Iris pigment epithelial cell (primary cell): Measurements from ENCODE around the gene EPS8L3.
"Not testable (repeated sequence)": the region's sequence is repeated elsewhere in the genome, so short reads cannot be mapped to it uniquely, and the experiment has no call there.

Experiments used
- DNase-seq: peaks from one replicate; pipeline ENCODE4 v3.0.0-alpha.2; 2011; ENCODE audit warnings: low read depth

The EPS8L3 gene

GRCh38 chr1:109780982-109781381 is 17.3 kb upstream of the EPS8L3 start:
- DNase-seq = no peak

- DNase-seq = no peak
These were observed 14.4 kb upstream of the EPS8L3 start for GRCh38 chr1:109777980-109778625.

GRCh38 chr1:109777436-109777835 is 13.7 kb upstream of the EPS8L3 start:
- DNase-seq = no peak

GRCh38 chr1:109776911-109777310 is 13.2 kb upstream of the EPS8L3 start:
- peak; percentile 67 for DNase-seq

GRCh38 chr1:109776206-109776835 is 12.6 kb upstream of the EPS8L3 start:
- no peak for DNase-seq

GRCh38 chr1:109775398-109775797 is 11.7 kb upstream of the EPS8L3 start:
- DNase-seq = no peak

GRCh38 chr1:109773900-109774485 is 10.3 kb upstream of the EPS8L3 start:
- no peak for DNase-seq

- peak; percentile 88 for DNase-seq
These were observed 9.6 kb upstream of the EPS8L3 start for GRCh38 chr1:109773203-109773899.

GRCh38 chr1:109772658-109773202 is 9.0 kb upstream of the EPS8L3 start:
- DNase-seq = no peak

- DNase-seq = no peak
These were observed 8.3 kb upstream of the EPS8L3 start for GRCh38 chr1:109771712-109772657.

GRCh38 chr1:109770331-109771095 is 6.8 kb upstream of the EPS8L3 start:
- DNase-seq = no peak

- DNase-seq = peak; percentile 93
These were observed 5.8 kb upstream of the EPS8L3 start for GRCh38 chr1:109769330-109770078.

GRCh38 chr1:109768820-109769219 is 5.1 kb upstream of the EPS8L3 start:
- no peak for DNase-seq

- no peak for DNase-seq
These were observed 4.6 kb upstream of the EPS8L3 start for GRCh38 chr1:109768335-109768650.

- no peak for DNase-seq
These were observed 4.1 kb upstream of the EPS8L3 start for GRCh38 chr1:109767637-109768334.

GRCh38 chr1:109766991-109767636 is 3.4 kb upstream of the EPS8L3 start:
- DNase-seq = not testable (repeated sequence)

- DNase-seq = no peak
These were observed 2.3 kb upstream of the EPS8L3 start for GRCh38 chr1:109765896-109766615.

GRCh38 chr1:109765483-109765815 is 1.7 kb upstream of the EPS8L3 start:
- no peak for DNase-seq
